ENCODE measurements around the gene RFFL.

DNA sequence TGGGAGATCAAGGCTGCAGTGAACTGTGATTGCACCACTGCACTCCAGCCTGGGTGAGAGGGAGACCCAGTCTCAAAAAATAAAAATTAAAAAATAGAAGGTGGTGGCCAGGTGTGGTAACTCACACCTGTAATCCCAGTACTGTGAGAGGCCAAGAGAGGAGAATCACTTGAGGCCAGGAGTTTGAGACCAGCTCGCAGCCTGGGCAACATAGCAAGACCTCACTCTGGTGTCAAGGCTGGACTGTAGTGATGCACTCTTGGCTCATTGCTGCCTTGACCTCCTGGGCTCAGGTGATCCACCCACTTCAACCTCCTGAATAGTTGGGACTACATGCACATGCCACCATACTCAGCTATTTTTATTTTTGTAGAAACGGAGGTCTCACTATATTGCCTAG lies 13.3 kb downstream of the RFFL start:
- TF ChIP-seq, protein P1, sequence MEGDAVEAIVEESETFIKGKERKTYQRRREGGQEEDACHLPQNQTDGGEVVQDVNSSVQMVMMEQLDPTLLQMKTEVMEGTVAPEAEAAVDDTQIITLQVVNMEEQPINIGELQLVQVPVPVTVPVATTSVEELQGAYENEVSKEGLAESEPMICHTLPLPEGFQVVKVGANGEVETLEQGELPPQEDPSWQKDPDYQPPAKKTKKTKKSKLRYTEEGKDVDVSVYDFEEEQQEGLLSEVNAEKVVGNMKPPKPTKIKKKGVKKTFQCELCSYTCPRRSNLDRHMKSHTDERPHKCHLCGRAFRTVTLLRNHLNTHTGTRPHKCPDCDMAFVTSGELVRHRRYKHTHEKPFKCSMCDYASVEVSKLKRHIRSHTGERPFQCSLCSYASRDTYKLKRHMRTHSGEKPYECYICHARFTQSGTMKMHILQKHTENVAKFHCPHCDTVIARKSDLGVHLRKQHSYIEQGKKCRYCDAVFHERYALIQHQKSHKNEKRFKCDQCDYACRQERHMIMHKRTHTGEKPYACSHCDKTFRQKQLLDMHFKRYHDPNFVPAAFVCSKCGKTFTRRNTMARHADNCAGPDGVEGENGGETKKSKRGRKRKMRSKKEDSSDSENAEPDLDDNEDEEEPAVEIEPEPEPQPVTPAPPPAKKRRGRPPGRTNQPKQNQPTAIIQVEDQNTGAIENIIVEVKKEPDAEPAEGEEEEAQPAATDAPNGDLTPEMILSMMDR (IDR thresholded peaks at IDR 0.05; ENCODE audit: insufficient read depth, low read depth, low read length) = no peak
- no peak for TF ChIP-seq EZH2 (IDR thresholded peaks at IDR 0.05; ENCODE audit: insufficient read depth, low read length)

Measured in astrocyte (in vitro differentiated cells and primary cell).